Activated CD8-positive, alpha-beta memory T cell treated with anti-CD3 and anti-CD28 coated beads, Interleukin-2, amount 50 U/mL, for 48 hours (primary cell): ENCODE results near the gene SLC24A4.
"Not testable (repeated sequence)": the region's sequence is repeated elsewhere in the genome, so short reads cannot be mapped to it uniquely, and the experiment has no call there.

Experiments used
- DNase-seq: peaks from one replicate; pipeline ENCODE4 v3.0.0-alpha.2; 2020

The SLC24A4 gene

DNA sequence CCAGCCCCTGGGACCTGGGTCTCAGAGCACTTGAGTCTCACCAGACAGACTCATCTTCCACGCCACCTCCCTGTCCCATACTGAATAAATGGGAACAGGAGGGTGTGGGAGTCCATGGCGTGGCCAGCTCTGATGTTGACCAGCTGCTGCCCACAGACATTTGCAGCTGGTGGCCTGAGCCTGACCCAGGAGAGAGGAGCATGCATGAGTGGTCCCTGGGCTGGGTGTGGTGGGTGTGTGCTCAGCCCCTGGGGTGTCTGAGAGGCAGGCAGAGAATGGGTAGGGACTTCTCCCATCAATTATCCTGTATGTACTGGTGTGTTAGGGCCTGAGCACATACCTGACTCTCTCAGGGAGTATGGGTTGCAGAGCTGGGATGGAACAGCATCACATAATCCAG, 49.3 kb downstream of the SLC24A4 start:
- no peak for DNase-seq

DNA sequence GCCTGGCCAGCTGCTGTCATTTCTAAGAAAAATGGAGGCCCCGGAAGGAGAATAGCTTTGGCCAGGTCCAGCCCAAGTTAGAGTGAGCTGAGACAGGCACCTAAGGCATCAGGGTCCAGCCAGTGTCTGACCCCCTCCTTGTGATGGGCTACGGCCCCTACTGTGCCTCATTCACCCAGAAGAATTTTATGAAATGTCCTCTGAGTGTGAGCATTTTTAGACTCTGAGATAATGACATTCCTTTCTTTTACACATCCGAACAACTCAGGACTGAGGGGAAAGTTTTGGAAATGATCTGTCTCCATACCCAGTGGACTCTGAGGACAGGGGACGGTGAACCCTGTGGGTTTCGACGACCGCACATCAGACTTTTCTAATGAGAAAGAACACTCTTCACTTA, 50.4 kb downstream of the SLC24A4 start:
- DNase-seq = no peak

DNA sequence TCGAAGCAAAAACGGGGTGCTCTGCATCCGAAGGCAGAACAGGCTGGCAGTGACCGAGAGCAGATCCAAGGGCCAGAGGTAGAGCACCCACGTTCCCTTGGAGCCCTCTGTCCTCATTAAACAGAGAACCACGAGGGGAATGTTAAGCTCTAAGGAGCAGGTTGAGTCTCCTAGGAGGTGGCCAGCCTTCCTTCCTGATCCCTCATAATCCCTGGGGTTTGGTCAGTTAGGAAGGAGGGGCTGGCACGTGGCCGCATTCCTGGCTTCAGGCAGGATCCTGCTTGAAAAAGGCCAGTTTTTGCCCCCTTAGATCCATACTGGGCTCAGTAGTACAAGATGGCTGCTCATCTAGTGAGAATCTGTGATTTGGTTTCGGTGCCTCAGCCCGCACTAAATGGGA, 57.2 kb downstream of the SLC24A4 start:
- DNase-seq = no peak

DNA sequence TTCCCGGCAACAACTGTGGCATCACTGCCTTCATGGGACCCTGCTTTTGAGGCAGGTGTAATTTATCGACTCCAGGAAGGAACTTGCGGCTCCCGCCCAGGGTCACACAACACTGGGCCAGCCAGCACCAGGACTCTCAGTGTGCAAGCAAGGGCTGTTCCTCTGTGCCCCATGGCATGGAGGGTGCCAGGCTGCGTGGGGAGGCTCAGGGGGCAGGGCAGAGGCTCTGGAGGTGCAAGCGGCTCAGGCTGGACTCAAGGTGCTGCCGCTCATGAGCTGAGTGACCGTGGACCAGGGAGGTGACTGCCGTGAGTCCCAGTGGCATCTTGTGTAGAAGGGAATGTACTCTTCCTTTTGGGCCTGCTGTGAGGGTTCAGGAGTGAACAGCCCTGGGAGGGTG, 57.6 kb downstream of the SLC24A4 start:
- DNase-seq = no peak

DNA sequence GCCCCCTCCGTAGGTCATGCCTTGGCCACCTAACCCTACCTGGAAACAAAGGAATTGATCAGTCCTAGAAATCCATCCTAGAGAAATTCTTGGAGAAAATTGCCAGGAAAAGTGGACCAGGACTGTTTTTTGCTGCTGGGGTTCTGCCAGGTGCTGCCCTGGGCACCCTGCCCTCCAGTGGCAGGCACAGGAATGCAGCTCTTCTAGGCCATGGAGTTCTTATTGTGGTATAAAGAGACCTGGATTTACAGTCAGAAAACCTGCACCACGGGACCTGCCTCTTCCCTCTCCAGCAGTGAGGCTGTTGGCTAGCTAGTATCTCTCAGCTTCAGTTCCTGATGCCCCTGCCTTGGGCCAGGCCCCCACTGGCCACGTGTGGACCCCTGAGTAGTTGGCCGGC, 59.7 kb downstream of the SLC24A4 start:
- no peak for DNase-seq

DNA sequence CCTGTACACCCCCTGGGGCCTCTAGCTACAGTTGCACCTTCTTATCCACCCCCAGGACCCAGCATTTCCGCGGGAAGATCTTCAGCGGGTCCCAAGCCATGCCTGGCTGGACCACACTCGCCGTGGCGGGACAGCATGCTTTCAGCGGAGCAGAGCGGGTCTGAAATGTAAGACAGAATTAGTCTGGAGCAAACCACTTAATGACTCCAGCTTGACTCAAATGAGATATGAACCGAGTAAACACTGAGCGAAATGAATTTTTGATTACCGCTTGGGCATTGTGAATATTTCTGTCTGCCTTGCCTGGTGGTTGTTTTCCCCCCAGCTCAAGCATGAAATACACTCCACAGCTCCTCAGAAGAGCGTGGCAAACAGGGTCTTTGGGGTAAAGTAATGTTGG, 60.8 kb downstream of the SLC24A4 start:
- DNase-seq = no peak

DNA sequence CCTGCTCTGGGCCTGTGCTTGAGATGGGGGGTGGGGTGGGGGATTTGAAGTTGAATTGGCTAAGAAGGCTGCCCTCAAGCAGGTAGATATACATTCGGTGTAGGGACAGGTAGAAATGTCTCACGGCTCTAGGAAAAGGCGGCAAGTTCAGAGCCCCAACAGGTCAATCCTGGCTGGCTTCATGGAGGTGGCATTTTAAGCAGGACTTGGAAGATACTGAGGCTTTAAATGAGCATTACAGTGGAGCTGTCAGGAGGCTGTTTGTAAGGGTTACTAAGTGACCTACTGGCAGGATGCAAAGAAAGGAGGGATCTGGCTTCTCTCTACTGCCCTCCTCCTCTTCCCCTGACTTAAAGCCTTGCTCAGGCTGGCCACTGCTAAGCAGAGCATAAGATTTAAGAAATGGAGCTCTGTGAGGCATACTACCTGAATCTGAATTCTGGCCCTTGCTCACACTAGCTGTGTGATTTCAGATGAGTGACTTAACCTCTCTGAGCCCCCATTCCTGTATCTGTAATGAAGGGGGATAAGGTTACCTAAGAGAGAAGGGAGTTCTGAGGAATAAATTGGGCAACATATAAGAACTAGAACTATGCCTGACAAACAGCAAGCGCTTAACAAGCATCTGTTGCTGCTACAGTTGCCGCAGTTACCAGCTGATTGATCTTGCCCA, 61.6 kb downstream of the SLC24A4 start:
- DNase-seq = no peak

DNA sequence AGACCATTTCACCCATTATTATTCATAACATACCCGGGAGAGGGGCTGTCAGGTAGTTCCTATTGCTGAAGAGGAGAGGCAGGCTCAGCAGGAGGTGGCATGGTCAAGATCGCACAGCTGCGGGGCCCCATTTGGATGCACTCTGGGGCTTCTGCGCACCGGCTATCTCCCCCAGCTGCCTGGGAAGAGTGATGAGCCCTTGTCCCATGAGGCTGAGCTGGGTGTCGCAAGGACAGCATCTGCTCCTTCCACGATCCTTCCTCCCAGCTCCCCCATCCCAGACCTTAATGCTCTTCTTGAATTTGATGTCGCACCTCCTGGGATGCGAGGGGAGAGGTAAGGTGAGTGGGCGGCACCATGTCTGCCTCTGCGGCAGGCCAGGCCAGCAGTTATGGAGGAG, 62.6 kb downstream of the SLC24A4 start:
- DNase-seq = no peak

DNA sequence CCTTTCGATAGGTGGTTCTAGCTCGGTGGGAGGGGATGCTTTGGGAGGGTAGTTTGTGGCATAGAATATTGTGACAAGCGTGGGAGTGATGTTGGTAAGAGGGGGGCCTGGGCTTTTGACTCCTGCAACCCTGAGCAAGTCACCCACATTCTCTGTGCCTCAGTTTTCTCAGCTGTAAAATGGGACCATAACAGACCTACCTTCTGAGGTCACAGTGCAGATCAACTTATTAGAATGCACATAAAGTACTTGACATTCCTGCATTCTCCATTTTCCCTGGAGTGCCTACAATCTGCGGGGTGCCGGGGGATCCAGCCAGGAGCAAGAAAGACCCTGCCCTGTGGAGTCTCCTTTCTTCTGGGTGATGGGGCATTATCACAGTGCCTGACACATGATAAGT, 63.2 kb downstream of the SLC24A4 start:
- no peak for DNase-seq

DNA sequence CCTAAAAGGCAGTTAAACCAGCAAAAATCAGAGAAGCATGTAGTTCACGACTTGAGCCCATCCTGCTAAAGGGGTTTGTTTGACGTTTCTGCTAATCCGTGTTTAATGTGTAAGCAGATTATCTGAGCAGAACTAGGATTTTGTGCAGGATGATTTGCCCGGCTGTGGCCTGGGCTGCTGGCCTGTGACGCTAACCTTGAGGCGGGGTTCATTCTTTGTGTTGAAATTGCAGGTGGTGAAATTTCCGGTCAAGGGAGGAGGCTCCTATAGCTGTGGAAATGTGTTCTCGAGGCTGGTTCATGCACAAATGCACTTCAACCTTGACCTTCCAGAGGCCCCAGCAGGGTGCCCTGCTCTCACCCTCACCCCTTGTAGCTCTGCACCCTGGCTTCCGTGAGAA, 63.7 kb downstream of the SLC24A4 start:
- DNase-seq = no peak

DNA sequence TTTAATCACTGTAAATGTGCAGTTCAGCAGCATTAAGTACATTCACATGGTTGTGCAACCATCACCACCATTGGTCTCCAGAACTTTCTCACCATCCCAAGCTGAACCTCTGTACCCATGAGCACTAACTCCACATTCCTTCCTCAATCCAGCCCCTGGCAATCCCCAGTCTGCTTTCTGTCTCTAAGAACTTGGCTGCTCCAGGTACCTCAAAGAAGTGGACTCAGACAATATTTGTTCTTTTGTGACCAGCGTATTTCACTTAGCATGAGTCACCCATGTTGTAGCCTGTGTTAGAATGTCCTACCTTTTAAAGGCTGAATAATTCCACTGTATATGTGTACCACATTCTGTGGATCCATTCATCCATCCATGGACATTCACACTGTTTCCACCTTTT, 64.6 kb downstream of the SLC24A4 start:
- DNase-seq = no peak

DNA sequence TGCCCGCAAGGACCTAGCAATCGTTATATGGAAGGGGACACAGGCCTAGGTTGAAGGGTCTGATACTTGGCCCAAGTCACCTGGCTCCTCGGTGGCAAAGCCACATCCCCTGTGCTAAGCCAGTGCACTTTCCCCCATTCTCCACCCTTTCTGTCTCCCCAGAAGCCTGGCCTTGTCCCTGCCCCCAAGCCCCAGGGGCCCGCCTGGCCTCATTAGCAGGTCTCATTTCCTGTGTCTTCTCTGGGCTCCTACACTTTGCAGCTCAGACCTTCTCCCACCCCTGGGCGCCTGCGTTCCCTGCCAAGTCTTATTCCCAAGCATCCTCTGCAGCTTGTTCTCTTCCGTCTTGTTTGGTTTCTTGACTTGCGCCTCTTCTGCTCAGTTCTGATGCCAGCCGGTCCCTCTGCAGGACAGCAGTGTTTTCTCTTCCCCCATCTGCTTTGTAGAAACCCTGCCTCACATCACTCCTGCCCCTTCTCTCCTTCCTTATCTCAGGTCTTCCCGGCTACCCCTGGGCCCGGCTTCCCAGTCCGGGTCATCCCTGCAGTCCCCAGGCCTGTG, 66.7 kb downstream of the SLC24A4 start:
- no peak for DNase-seq

DNA sequence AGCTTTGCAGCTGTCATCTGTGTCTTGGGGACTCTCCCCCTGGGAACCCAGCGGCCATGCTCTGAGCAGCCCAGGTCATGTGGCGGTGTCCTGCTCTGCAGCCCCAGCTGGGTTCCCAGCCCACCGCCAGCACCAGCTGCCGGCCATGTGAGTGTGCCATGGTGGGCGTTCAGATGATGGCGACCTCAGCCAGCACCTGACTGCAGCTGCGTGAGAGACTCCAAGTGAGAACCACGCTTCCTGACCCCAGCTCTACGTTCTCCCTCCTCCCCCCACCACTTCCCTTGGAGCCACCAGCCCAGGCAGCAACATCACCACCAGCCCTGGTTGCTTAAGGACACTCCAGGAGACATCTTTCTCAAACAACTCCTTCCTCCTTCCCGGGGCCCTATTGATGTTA, 68.8 kb downstream of the SLC24A4 start:
- no peak for DNase-seq

DNA sequence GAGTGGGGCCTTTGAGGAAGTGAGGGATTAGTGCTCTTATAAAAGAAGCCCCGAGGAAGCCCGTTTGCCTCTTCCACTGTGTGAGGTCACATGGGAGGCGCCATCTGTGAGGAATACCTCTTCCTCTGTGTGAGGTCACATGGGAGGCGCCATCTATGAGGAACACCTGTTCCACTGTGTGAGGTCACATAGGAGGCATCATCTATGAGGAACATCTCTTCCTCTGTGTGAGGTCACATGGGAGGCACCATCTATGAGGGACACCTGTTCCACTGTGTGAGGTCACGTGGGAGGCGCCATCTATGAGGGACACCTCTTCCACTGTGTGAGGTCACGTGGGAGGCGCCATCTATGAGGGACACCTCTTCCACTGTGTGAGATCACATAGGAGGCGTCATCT, 69.7 kb downstream of the SLC24A4 start:
- no peak for DNase-seq

DNA sequence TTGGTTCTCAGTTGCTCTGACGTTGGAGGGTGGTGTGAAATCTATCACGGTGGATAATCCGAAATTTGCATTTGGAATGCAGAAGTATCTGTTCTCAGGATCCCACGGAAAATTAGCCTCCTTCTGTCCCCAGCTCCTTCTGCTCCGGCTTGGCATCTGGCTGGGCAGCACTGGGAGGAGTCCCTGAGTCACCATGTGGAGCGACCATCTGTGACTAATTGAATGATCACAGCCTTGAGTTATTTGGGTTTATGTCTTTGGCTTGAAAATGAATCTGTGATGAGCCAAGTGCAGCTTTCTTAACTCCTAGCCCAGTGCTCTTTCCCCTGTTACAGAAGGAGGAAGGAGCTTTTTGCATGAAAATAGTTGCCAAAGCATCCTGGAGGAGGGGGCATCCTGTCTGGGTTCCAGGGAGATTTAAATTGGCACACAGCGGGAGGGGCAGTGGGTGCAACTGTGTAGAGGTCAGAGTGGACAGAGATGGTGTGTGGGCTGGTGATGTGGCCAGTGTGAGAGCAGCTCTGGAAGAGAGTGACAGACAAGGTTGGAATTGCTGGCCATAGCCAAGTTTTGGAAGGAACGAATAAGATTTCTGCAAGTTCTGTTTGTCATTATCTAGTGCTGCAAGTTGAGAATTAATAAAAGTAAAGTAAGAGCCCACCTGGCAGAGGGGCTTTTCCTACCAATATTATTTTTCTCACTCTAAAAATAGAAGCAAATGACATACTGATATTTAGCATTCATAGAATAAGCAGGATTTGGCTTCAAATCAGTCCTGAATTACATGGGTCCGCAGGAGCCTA, 74.4 kb downstream of the SLC24A4 start:
- no peak for DNase-seq

DNA sequence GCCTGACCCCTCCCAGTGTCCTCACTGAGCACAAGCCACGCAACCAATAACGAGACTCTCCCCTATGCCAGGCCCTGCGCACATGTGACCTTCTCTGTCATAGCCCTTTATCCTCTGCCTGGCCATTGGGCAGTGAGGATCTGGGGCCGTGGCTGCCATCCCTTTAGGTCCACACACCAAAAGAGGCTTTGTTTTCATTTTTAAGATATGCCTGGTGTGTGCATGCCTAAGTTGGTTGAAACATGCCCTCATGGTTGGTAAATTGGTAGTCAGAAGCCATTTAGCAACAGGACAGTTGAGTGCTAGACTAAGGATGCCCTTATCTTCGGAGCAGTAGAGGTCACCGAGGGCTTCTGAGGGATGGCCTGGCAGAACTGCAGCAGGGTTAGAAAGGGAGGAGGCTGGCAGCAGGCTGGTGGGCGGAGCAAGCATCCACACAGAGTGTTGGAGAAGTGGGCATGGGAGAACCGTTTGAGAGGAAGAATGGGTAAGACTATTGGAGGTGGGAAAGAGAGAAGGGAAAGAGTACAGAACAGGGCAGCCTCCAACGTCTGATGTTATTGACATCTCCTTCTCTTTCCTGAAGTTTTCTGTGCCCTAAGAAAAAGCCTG, 75.1 kb downstream of the SLC24A4 start:
- no peak for DNase-seq

DNA sequence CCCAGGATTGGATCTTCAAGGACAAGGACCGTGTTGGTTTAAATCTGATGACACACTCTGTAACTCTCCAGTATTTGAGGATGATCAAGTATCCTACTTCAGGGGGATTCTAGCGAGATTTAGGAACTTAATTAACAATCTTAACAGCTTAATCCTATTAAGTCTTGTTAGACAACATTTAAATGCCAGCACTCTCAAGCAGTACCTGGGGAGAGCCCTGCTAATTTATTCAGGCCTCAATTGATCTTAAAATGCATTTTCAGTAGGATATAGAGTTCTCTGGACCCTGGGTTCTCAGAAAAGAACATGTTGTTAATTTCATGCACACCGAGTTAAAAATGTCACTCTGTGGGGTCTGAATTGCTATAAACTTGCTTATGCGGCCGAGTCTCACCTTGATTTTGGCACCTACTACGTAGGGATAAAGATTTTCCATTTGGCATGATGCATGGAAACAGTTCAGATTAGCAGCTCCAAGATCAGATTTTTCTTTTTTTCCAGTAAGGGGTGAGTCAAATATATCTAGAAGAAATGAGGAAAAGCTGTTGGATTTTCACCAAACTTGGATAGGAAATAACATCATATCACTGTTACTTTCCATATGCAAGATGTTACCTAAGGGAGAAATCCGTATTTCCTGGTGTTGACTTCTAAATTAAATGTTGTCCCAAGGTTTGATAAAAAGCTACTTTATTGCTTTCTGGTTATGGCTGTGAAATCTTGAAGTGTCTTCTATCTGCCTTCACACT, 76.1 kb downstream of the SLC24A4 start:
- DNase-seq = no peak

DNA sequence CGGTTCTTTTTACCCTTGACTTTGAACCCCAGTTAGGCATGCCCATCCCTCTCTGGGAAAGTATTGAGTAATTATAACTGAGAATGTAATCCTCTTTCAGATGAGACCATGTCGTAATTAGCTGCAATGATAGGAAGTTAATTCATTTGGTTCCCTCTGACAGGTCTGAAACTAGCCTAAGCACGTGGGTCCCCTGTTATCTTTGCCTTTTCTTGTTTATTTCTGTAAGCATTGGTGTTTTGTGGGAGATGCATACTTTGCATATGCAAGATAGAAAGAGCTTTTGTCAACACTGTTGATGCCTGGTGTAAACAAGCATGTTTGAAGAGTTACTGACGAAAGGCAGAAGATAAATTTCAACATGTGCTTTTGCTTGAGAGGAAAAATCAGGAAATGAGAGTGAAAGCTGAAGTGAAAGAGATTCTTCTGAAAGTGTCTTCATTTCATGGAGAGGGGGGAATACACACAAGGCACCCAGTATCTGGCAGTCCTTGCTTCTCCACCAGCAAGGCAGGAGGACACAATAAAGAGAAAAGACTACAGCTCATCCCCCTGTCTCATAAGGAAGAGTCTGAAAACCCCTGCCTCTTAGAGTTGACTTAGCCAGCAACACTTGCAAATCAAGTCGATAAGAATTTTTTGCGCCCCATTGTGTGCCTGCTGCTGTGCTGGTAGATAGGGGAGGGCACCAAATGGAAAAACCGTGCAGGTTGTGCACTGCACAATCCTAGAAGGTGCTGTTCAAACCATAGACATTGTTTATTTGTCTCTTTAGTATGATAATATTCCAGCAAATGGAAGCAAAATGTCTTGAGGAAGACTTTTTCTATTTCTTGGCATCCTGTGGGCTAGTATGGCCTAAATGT, 77.8 kb downstream of the SLC24A4 start:
- DNase-seq = no peak

DNA sequence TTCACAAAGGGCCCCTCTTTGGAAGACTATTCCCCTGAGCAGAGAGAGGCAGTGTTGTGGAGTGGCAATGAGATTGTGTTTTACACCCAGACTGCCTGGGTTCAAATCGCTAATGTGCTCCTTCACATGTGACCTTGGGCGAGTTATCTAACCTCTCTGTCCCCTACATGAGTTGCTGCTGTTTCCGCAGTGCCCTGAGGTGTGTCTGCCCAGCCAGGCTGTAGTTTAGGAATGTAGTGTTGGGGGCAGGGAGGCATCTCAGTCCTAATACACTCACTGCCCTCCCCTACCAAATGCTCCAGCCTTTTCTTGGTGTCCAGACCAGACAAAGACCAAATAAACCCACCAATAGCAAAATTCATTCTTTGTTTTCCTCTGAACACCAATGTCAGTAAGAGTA, 78.6 kb downstream of the SLC24A4 start:
- no peak for DNase-seq

DNA sequence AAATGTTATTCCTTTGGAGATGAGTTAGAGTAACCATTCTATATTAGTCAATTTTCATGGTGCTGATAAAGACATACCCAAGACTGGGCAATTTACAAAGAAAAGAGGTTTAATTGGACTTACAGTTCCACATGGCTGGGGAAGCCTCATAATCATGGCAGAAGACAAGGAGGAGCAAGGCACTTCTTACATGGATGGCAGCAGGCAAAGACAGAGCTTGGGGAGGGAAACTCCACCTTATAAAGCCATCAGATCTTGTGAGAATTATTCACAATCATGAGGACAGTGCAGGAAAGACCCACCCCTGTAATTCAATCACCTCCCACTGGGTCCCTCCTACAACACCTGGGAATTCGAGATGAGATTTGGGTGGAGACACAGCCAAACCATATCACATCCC, 79.5 kb downstream of the SLC24A4 start:
- DNase-seq = not testable (repeated sequence)

DNA sequence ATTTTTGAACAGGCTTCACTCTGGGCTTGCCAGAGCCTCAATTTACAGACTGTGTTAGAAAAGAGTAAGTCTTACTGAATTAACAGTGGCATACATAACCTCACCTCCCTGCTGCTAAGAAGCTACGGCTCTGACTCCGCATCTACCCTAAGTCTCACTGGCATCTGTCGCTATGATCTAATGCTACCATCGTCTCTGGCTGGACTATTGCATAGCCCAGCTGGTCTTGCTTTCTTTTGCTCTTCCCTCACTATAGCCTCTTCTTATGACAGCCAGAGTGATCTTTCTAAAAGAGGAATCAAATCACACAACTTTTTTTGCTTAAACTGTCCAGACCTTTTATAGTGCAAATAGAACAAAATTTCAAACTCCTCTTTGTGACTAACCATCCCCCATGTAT, 81.1 kb downstream of the SLC24A4 start:
- DNase-seq = no peak

DNA sequence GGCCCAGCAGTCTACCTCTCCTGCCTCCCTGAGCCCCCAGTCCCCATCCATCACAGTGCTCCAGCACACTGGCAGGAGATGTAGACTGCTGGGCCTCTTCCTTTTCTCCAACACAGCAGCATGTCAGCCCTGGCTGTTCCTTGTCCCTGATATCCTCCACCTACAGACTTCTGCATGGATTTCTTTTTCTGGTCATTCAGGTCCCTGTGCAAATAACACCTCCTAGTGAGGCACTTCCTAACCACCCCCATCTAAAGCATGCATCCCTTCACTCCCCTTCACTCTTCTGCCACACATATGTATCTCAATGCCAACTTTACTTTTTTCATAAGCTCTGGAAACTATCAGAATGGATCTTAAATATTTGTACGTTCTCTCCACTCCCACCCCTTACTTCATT, 81.5 kb downstream of the SLC24A4 start:
- DNase-seq = no peak
